GM18505 (cell line): ENCODE measurements around the gene NUP153.
"Not testable (repeated sequence)": the region's sequence is repeated elsewhere in the genome, so short reads cannot be mapped to it uniquely, and the experiment has no call there.

ENCODE experiments used
- ATAC-seq: cut with Tn5 transposase; IDR thresholded peaks from one replicate; pipeline ENCODE4 v1.9.1; 2021; ENCODE audit not compliant: unreplicated experiment
- POLR2A ChIP-seq: IDR thresholded peaks from 4 replicates; pipeline ENCODE4 v1.6.1; 2011; ENCODE audit warnings: borderline replicate concordance; ENCODE audit not compliant: insufficient read depth, insufficient read length; ENCODE audit errors: extremely low read depth

The NUP153 gene

GRCh38 chr6:17725083-17725482, 18.4 kb upstream of the NUP153 start:
- no peak for ATAC-seq
- TF ChIP-seq POLR2A, result no peak

GRCh38 chr6:17724341-17724740, 17.6 kb upstream of the NUP153 start:
- no peak for ATAC-seq
- TF ChIP-seq POLR2A, result no peak

- no peak for TF ChIP-seq POLR2A
- no peak for ATAC-seq
Observed at GRCh38 chr6:17721671-17722070, 14.9 kb upstream of the NUP153 start.

GRCh38 chr6:17719323-17720041, 12.8 kb upstream of the NUP153 start:
- no peak for ATAC-seq
- no peak for TF ChIP-seq POLR2A

GRCh38 chr6:17716221-17716620, 9.5 kb upstream of the NUP153 start:
- ATAC-seq, result no peak
- TF ChIP-seq POLR2A, result no peak

GRCh38 chr6:17714879-17715851, 8.4 kb upstream of the NUP153 start:
- no peak for TF ChIP-seq POLR2A
- peak; percentile 88 for ATAC-seq

GRCh38 chr6:17714177-17714576, 7.5 kb upstream of the NUP153 start:
- ATAC-seq, result no peak
- TF ChIP-seq POLR2A, result no peak

GRCh38 chr6:17712576-17712975, 5.9 kb upstream of the NUP153 start:
- ATAC-seq, result no peak
- no peak for TF ChIP-seq POLR2A

- ATAC-seq, result no peak
Observed at GRCh38 chr6:17710331-17710730, 3.6 kb upstream of the NUP153 start.

GRCh38 chr6:17709476-17709875, 2.8 kb upstream of the NUP153 start:
- no peak for ATAC-seq

More at GRCh38 chr6:17710331-17710730, 3.6 kb upstream of the NUP153 start:
- no peak for TF ChIP-seq POLR2A

GRCh38 chr6:17708035-17708434, 1.3 kb upstream of the NUP153 start:
- not testable (repeated sequence) for ATAC-seq

More at GRCh38 chr6:17709476-17709875, 2.8 kb upstream of the NUP153 start:
- no peak for TF ChIP-seq POLR2A

GRCh38 chr6:17707371-17707651, 586 bp upstream of the NUP153 start:
- no peak for TF ChIP-seq POLR2A
- ATAC-seq, result no peak

GRCh38 chr6:17705778-17706579, 746 bp downstream of the NUP153 start:
- ATAC-seq, result peak; percentile 63
- peak; percentile 74 for TF ChIP-seq POLR2A
